Urinary bladder (tissue), 4 donors: ENCODE measurements around the gene DIPK1A. TPM values are rescaled to one million over a fixed set of nuclear protein-coding genes. Genes with fewer than 3 reads are reported as not detected.

ENCODE experiments used
- DNase-seq: peaks from one replicate; pipeline ENCODE4 v3.0.0-alpha.2; 2015; ENCODE audit errors: extremely low spot score
- H3K27ac ChIP-seq: one replicate; pipeline ENCODE4 v1.5.1; 2013; ENCODE audit warnings: low read depth, mild to moderate bottlenecking, moderate library complexity
- H3K36me3 ChIP-seq: one replicate; pipeline ENCODE4 v1.6.1; 2013; ENCODE audit warnings: mild to moderate bottlenecking, moderate library complexity; ENCODE audit not compliant: insufficient read depth
- H3K4me1 ChIP-seq: one replicate; pipeline ENCODE4 v1.6.1; 2013; ENCODE audit warnings: mild to moderate bottlenecking, moderate library complexity; ENCODE audit not compliant: insufficient read depth
- H3K4me3 ChIP-seq: one replicate; pipeline ENCODE4 v1.5.1; 2013; ENCODE audit warnings: low read depth, low read length
- WGBS: extraction: QIAGEN DNeasy Blood & Tissue Kit; methylation state at CpG from one replicate; pipeline ENCODE4 v1.1.7; 2013; 5-methylcytosine and 5-hydroxymethylcytosine counted together
- polyA plus RNA-seq: library from polyadenylated mRNA; stranded (reverse); fragments of 200-250 nt; gene quantifications from one replicate; pipeline ENCODE4 v1.2.3, GENCODE V29; 2013
- small RNA-seq: library from RNA; depleted of rRNA; stranded (forward); fragments of <200 nt; gene quantifications from one replicate; pipeline ENCODE3, GENCODE V24; 2014
- total RNA-seq: library from RNA; depleted of rRNA; stranded (reverse); fragments of >200 nt; gene quantifications from one replicate; pipeline ENCODE4 v1.2.3, GENCODE V29; 2014
- donor health status: healthy with polysubstance abuse.
- donor health status: healthy.

The DIPK1A gene
- total and polyA plus RNA-seq, 2 donors, result 21.8 to 22.8 TPM

GRCh38 chr1:92804721-92805201 is 156.5 kb downstream of the DIPK1A start:
- H3K4me3 ChIP-seq, result no peak overlapping the region
- peak; percentile 29 for DNase-seq

DNA sequence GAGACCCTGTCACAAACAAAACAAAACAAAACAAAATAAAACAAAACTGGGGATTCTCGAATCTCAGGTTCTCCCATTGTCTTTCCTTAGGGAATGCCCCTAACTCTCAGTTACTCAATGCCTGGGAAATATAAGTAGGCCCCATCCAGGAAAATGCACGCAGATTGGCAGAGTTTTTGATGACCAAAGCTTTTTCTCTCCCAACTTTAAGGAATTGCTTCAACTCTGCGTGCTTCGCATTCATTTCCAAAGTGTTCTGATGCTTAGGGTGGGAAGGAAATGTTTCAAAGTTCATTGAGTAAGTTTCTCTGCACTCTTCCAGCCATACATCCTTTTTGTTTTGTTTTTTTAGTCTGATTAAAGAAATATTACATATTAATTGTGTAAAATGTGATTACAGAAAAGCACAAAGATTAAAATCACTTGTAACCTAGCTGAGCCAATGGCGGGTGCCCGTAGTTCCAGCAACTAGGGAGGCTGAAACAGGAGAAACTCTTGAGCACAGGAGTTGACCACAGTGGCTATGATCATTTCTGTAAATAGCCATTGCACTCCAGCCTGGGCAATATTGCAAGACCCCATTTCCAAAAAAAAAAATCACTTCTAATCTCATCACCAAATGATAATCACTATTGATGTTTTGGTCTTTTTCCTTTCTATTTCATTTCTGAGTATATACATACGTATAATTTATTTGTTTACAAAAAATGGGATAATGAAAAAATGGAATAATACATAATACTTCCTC is 157.9 kb downstream of the DIPK1A start:
- 91% methylated on average over 7 of the region's 7 CpGs for WGBS
- Histone ChIP-seq H3K36me3 (no peaks in the 10 kb centered on the region), H3K27ac (no peak overlapping the region), H3K4me3 (no peak overlapping the region), H3K4me1 (no peaks in the 10 kb centered on the region)
- DNase-seq, result no peak

More at GRCh38 chr1:92804721-92805201, 156.5 kb downstream of the DIPK1A start:
- Histone ChIP-seq H3K4me1 (no peaks in the 10 kb centered on the region), H3K27ac (no peak overlapping the region), H3K36me3 (no peaks in the 10 kb centered on the region)
- 5% methylated on average over 7 of the region's 7 CpGs for WGBS

- no peaks in the 10 kb centered on the region for H3K36me3 ChIP-seq
- no peaks in the 10 kb centered on the region for H3K4me1 ChIP-seq
- no peak for DNase-seq
- no peak overlapping the region for H3K4me3 ChIP-seq
- no peak overlapping the region for H3K27ac ChIP-seq
- WGBS, result 59% methylated on average over 1 of the region's 1 CpG
Observed at GRCh38 chr1:92797961-92798360, 163.3 kb downstream of the DIPK1A start.

GRCh38 chr1:92797297-92797696 is 164.0 kb downstream of the DIPK1A start:
- Histone ChIP-seq H3K4me3 (no peak overlapping the region), H3K36me3 (no peaks in the 10 kb centered on the region), H3K27ac (no peak overlapping the region), H3K4me1 (no peaks in the 10 kb centered on the region)
- DNase-seq, result no peak

GRCh38 chr1:92795166-92795565 is 166.1 kb downstream of the DIPK1A start:
- no peak for DNase-seq
- WGBS, result 89% methylated on average over 4 of the region's 4 CpGs
- no peak overlapping the region for H3K4me3 ChIP-seq
- no peaks in the 10 kb centered on the region for H3K4me1 ChIP-seq
- H3K36me3 ChIP-seq, result no peaks in the 10 kb centered on the region
- no peak overlapping the region for H3K27ac ChIP-seq

DNA sequence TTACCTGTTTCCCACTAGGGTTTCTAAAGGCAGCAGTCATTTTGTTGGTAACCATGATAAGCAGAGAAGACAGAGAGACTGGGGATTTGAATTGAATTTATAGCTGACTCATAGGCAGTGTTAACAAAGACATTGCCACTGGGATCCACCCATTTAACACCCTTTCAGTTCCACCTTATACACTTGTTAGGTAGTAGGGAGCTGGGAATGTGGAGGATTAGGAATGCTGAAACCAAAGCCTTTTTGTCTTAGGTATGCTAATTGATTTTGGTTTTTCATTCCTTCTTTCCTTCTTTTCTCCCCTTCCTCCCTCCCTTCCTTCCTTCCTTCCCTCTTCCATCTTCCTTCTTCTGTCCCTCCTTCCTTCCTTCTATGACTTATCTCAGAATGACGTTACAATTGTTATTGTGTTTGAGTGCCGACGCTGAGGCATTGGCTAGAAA is 168.9 kb downstream of the DIPK1A start:
- Histone ChIP-seq H3K36me3 (no peaks in the 10 kb centered on the region), H3K4me3 (no peak overlapping the region), H3K27ac (no peak overlapping the region), H3K4me1 (no peaks in the 10 kb centered on the region)
- DNase-seq, result no peak
- 72% methylated on average over 3 of the region's 3 CpGs for WGBS

Small RNAs within 50 kb of the gene (small RNA-seq; reads per million reads assigned to genes)
- gene RF00432 (not detected), gene RN7SL692P (not detected), gene RNU6-210P (not detected), gene RNU6-970P (not detected), gene SNORA66 (11.6 reads per million, percentile 94 among the genes with 10 or more reads in this experiment), gene SNORD21 (not detected)

Other genes with a start within 250 kb of the DIPK1A start
- gene EVI5, start 176.4 kb downstream of the DIPK1A start, total RNA-seq, result 104 TPM
- gene EVI5, start 176.4 kb downstream of the DIPK1A start, polyA plus RNA-seq, result 8.2 TPM
- 1,628 TPM for gene RPL5, start 129.4 kb downstream of the DIPK1A start, total RNA-seq
- gene RPL5, start 129.4 kb downstream of the DIPK1A start, polyA plus RNA-seq, result 1,942 TPM
- gene MTF2, start 117.8 kb upstream of the DIPK1A start, total RNA-seq, result 72.4 TPM
- 7.9 TPM for gene MTF2, start 117.8 kb upstream of the DIPK1A start, polyA plus RNA-seq
- 72.3 TPM for gene TMED5, start 219.0 kb upstream of the DIPK1A start, total RNA-seq
- gene TMED5, start 219.0 kb upstream of the DIPK1A start, polyA plus RNA-seq, result 31.5 TPM
- gene CCDC18, start 219.3 kb upstream of the DIPK1A start, total RNA-seq, result 16.7 TPM
- 2.2 TPM for gene CCDC18, start 219.3 kb upstream of the DIPK1A start, polyA plus RNA-seq